ENCODE results near the gene SLA2.
A peak's percentile ranks its signal among the peaks of the same experiment; 100 is the strongest.

The SLA2 gene

DNA sequence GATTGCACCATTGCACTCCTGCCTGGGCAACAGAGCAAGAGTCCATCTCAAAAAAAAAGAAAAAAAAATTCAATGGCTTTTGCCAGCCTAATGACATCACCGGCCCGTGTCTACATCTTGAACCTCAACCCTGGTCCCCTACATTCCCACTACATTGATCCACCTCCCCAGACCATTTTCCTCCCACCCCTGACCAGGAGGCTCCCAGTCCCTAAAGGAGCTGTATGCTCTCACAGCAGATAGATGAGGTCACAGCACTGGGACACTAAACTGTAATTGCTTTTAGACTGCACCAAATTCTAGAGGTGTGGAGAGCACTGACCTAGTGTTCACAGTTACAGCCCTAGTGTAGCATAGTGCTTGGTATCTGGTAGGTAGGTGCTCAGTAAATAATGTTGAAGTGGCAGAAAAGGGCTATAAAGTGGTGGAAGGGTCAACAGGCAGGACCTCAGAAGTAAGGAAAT, 61.9 kb downstream of the SLA2 start:
- Histone ChIP-seq H3K27me3 (replicated peaks) (no peaks in the 10 kb centered on the region), H3K4me3 (ENCODE audit: low read depth, low read length) (no peak overlapping the region), H3K27ac (no peak overlapping the region), H3K36me3 (replicated peaks) (peaks cover 25% of the 10 kb centered on the region)
- no peak for TF ChIP-seq CTCF (IDR thresholded peaks at IDR 0.05; ENCODE audit: low read depth, low read length, missing control alignments)
- DNase-seq, result no peak
- in situ Hi-C loops (cut with HindIII; ENCODE audit: low pct_ligation_motif_present, low sequenced_read_pairs), result no loop called here

DNA sequence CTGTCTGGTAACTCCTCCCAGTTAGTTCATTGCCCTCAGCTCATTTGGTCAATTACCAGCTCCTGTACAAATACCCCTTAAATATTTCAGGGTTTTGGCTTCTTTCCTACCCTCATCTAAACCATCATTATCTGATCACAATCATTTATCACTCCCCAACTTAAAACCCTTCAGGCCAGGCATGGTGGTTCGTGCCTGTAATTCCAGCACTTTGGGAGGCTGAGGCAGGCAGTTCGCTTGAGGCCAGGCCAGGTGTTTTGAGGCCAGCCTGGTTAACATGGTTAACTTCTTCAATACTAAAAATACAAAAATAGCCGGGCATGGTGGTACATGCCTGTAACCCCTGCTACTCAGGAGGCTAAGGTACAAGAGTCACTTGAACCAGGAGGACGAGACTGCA, 63.2 kb downstream of the SLA2 start:
- in situ Hi-C loops (cut with HindIII; ENCODE audit: low pct_ligation_motif_present, low sequenced_read_pairs), result no loop called here
- Histone ChIP-seq H3K36me3 (replicated peaks) (peaks cover 27% of the 10 kb centered on the region), H3K27me3 (replicated peaks) (no peaks in the 10 kb centered on the region), H3K27ac (no peak overlapping the region), H3K4me3 (ENCODE audit: low read depth, low read length) (no peak overlapping the region)
- DNase-seq, result no peak
- TF ChIP-seq CTCF (IDR thresholded peaks at IDR 0.05; ENCODE audit: low read depth, low read length, missing control alignments), result no peak

GRCh38 chr20:36582322-36582721, 63.7 kb downstream of the SLA2 start:
- no peak for DNase-seq
- Histone ChIP-seq H3K36me3 (replicated peaks) (peaks cover 27% of the 10 kb centered on the region), H3K27ac (no peak overlapping the region), H3K4me3 (ENCODE audit: low read depth, low read length) (no peak overlapping the region), H3K27me3 (replicated peaks) (no peaks in the 10 kb centered on the region)
- no peak for TF ChIP-seq CTCF (IDR thresholded peaks at IDR 0.05; ENCODE audit: low read depth, low read length, missing control alignments)
- in situ Hi-C loops (cut with HindIII; ENCODE audit: low pct_ligation_motif_present, low sequenced_read_pairs), result no loop called here

DNA sequence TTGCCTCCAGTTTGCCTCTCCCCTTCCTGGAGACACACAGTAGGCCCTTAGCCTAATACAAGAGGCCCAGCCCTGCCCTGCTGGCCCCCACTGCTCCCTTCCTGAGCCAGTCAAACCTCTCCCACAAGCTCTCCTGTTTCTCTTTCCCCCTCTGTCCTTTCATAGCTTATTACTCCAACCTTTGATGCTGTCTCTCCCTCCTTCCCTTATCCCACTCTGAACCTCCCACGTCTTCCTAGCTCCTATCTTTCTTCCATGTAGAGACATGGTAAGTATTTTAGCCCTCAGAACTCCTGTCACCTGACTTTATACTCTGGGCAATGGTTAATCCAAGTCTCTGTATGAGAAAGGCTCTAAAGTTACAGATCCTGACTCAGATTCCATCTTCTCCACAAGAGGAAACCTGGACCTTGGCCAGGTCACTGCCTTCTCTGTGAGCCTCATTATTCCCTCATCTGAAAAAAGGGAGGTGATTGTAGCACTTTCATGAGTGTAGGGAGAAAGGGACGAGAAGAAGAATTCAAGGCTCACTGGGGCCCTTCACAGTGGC, 65.9 kb downstream of the SLA2 start:
- TF ChIP-seq CTCF (IDR thresholded peaks at IDR 0.05; ENCODE audit: low read depth, low read length, missing control alignments), result no peak
- in situ Hi-C loops (cut with HindIII; ENCODE audit: low pct_ligation_motif_present, low sequenced_read_pairs), result no loop called here
- Histone ChIP-seq H3K4me3 (ENCODE audit: low read depth, low read length) (no peak overlapping the region), H3K36me3 (replicated peaks) (peaks cover 27% of the 10 kb centered on the region), H3K27me3 (replicated peaks) (no peaks in the 10 kb centered on the region), H3K27ac (no peak overlapping the region)
- DNase-seq, result peak; percentile 28

DNA sequence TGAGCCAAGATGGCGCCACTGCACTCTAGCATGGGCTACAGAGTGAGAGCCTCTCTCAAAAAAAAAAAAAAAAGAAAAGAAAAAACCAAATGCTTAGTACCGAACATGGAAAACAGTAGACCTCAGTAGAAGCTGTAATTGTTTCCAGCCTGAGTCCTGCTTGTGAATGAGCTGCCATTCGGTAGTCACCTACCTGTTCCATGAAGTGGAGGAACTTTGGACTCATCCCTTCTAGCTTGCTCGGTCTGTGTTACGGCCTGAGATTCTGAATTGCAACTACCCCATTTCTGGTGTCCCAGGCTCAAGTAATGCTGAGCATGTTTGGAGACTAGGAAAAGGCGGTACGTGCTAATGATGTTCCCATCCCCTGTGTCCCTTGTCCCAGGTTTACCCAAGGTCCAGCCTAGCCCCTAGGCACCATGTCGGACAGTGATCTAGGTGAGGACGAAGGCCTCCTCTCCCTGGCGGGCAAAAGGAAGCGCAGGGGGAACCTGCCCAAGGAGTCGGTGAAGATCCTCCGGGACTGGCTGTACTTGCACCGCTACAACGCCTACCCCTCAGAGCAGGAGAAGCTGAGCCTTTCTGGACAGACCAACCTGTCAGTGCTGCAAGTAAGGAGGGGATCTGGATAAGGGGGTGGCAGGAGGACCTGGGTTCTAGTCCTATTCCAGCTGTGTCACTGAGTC, 67.5 kb downstream of the SLA2 start:
- no peaks in the 10 kb centered on the region for H3K27me3 ChIP-seq (replicated peaks)
- no peak for TF ChIP-seq CTCF (IDR thresholded peaks at IDR 0.05; ENCODE audit: low read depth, low read length, missing control alignments)
- in situ Hi-C loops (cut with HindIII; ENCODE audit: low pct_ligation_motif_present, low sequenced_read_pairs), result no loop called here
- no peak overlapping the region for H3K27ac ChIP-seq
- H3K4me3 ChIP-seq (ENCODE audit: low read depth, low read length), result no peak overlapping the region
- H3K36me3 ChIP-seq (replicated peaks), result peaks cover 27% of the 10 kb centered on the region
- no peak for DNase-seq

DNA sequence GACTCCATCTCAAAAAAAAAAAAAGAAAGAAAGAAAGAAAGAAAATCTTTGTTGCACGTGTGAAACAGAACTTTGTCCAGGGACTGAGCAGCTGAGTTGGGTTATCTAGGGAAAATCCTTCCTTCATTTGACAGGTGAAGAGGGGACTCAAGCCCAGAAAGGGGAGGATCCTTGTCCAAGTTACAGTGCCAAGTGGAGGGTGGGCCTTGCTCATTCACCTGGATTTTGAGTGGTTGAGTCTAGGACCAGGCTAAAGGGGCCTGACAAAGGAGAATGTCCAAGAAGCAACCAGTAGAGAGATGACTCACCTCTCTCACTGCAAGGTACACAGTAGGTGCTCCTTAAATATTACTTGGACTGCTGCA, 69.9 kb downstream of the SLA2 start:
- Histone ChIP-seq H3K4me3 (ENCODE audit: low read depth, low read length) (no peak overlapping the region), H3K36me3 (replicated peaks) (peaks cover 12% of the 10 kb centered on the region), H3K27ac (no peak overlapping the region), H3K27me3 (replicated peaks) (no peaks in the 10 kb centered on the region)
- TF ChIP-seq CTCF (IDR thresholded peaks at IDR 0.05; ENCODE audit: low read depth, low read length, missing control alignments), result no peak
- in situ Hi-C loops (cut with HindIII; ENCODE audit: low pct_ligation_motif_present, low sequenced_read_pairs), result no loop called here
- DNase-seq, result no peak
